ENCODE measurements around the gene BMP5.

GRCh38 chr6:55868176-55868575, 7.2 kb downstream of the BMP5 start:
- TF ChIP-seq CTCF (IDR thresholded peaks at IDR 0.05; ENCODE audit: insufficient read depth, low read length, poor library complexity, severe bottlenecking): no peak
- TF ChIP-seq EZH2phosphoT487 (conservative IDR thresholded peaks at IDR 0.05; ENCODE audit: low read length): no peak
